Astrocyte of the cerebellum (primary cell): ENCODE data around the gene PMM2.

Experiments used
- DNase-seq: peaks from one replicate; pipeline ENCODE4 v3.0.0-alpha.2; 2011; ENCODE audit warnings: low read depth
- H3K4me3 ChIP-seq: 2 replicates; pipeline ENCODE4 v1.5.1; 2011; ENCODE audit warnings: mild to moderate bottlenecking, low read depth, low read length, moderate library complexity
- CTCF ChIP-seq: IDR thresholded peaks from 2 replicates; pipeline ENCODE4 v1.5.1; 2012; ENCODE audit warnings: low read length, low read depth, moderate library complexity, mild to moderate bottlenecking; ENCODE audit errors: missing control alignments
- in situ Hi-C: cut with HindIII; loops from 2 replicates; pipeline ENCODE4 v1.10.0; 2017; ENCODE audit warnings: low sequenced_read_pairs

PMM2 gene

DNA sequence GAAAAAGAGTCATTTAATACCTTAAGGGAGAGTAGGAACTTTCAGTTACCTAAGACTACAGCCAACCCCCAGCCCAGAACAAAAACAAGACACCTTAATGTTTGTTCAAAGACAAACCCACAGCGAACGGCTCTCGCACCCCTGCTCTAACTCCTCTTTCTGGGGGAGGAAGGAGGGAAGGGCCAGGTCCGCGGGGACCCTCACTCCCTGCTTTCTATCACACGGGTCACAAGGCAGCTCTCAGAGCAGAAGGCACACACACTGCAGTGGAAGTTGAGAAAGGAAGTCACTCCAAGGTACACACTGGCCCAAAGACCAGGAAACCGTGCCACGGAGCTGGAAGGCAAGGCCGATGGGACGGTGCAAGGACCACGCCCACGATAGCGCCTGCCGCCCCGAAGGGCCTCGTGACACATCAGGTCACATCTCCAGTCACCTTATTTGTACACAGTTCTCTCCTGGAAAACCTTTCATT lies 94.5 kb downstream of the PMM2 start:
- H3K4me3 ChIP-seq: no peak overlapping the region
- in situ Hi-C loops: no loop called here
- no peak for TF ChIP-seq CTCF
- DNase-seq: no peak

GRCh38 chr16:8893426-8893825 lies 95.8 kb downstream of the PMM2 start:
- no peak for TF ChIP-seq CTCF
- in situ Hi-C loops: no loop called here
- no peak for DNase-seq
- H3K4me3 ChIP-seq: no peak overlapping the region

DNA sequence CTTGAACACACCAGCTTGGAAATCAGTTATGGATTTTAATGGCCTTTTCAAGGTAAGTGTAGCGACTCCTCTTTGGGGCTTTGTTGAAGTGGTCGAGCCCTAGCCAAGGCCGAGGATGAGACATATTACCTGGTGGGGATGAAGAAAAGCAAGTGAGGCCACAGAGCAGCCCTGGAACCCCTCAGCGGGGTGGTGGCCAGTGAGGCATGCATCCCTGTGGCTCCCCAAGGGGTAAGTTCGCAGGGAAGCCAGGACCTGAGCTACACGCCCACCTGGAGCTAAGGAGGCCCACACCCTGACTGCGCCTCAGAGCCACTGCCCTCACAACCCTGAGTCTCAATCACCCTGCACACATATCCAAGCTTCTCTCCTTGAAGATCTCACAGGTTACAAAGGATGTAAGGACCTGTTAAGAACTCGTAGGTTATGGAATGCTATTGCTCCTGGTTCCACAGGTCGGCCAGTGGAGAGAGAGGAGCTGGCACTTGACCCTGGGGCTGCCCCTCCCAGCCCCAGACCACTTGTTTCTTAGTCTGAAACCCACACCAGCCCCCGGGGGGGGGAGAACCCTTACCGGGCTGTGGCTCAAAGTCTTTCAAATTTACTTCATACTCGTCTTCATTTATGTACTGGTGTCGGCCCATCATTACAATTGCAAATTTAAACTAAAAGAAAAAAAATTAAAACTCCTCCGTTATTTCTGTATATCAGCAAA lies 96.5 kb downstream of the PMM2 start:
- in situ Hi-C loops: no loop called here
- H3K4me3 ChIP-seq: no peak overlapping the region
- TF ChIP-seq CTCF: no peak
- DNase-seq: no peak

DNA sequence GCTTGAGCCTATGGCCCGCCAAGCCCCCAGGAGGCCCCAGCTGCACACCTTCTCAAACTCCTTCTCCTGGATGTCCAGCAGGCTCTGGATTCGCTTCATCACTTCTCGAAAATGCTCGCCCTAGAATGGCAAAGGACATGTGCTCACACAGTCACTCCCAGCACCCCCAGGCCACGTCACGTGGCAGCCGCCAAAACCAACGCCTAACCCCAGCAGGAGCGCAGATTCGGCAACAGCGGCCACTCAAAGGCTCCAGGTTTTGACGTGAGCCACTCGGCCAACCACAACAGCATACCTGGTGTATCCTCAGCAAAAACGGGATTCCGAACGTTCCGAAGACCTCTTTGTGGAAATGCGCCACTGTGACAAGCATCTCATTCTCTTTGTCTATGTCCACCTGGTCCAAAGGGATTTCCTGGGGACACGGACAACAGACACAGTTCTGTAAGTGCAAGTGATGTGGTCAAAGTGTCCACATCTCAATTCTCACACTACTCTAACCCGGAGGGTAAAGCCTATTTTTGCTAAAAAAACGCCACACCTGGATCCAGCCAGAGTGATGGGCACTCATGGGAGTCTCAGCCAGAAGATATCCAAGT lies 97.2 kb downstream of the PMM2 start:
- TF ChIP-seq CTCF: no peak
- no peak for DNase-seq
- in situ Hi-C loops: no loop called here
- H3K4me3 ChIP-seq: no peak overlapping the region

GRCh38 chr16:8898660-8899318 lies 101.2 kb downstream of the PMM2 start:
- in situ Hi-C loops: no loop called here
- no peak overlapping the region for H3K4me3 ChIP-seq
- TF ChIP-seq CTCF: no peak
- DNase-seq: no peak
